SH-SY5Y (cell line): ENCODE results near the gene STAC2.

Experiments used
- GATA2 ChIP-seq: IDR thresholded peaks from 2 replicates; pipeline ENCODE4 v1.6.1; 2011; ENCODE audit warnings: mild to moderate bottlenecking, low read depth, low read length
- GATA3 ChIP-seq: IDR thresholded peaks from 2 replicates; pipeline ENCODE4 v1.6.1; 2011; ENCODE audit warnings: low read depth, mild to moderate bottlenecking, low read length, moderate library complexity

DNA sequence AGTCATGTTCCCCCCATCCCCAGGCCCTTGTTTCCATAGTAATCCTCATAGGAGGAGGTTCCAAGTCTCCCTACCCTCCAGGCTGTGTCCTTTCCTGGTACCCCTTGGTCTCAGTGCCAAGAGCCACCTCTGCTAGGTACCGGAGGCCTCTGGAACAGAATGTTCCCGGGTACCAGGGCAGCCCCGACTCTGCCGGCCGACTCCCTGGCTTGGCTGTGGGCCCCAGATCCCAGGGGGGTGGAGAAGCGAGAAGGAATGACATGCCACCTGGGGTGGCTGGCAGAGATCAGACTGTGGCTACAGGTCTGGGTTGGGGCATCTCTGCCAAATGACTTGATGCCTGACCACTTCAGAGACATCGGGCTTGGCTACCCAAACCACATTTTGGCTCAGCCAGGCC, 3.6 kb downstream of the STAC2 start:
- TF ChIP-seq GATA2, result no peak
- no peak for TF ChIP-seq GATA3
